GM19328 (cell line): Measurements from ENCODE around the gene LDAF1.
"Not testable (repeated sequence)": the region's sequence is repeated elsewhere in the genome, so short reads cannot be mapped to it uniquely, and the experiment has no call there.

ENCODE experiments used
- ATAC-seq: cut with Tn5 transposase; IDR thresholded peaks from one replicate; pipeline ENCODE4 v1.9.1; 2021; ENCODE audit warnings: mild to moderate bottlenecking, moderate library complexity; ENCODE audit not compliant: unreplicated experiment

LDAF1 gene

GRCh38 chr16:21161211-21161610 lies 2.7 kb downstream of the LDAF1 start:
- no peak for ATAC-seq

GRCh38 chr16:21162661-21163151 lies 4.2 kb downstream of the LDAF1 start:
- ATAC-seq: no peak

GRCh38 chr16:21163576-21163975 lies 5.1 kb downstream of the LDAF1 start:
- no peak for ATAC-seq

- no peak for ATAC-seq
These were observed 6.2 kb downstream of the LDAF1 start for GRCh38 chr16:21164521-21165168.

GRCh38 chr16:21166561-21166961 lies 8.1 kb downstream of the LDAF1 start:
- no peak for ATAC-seq

- ATAC-seq: no peak
These were observed 8.9 kb downstream of the LDAF1 start for GRCh38 chr16:21167360-21167759.

GRCh38 chr16:21167929-21168602 lies 9.6 kb downstream of the LDAF1 start:
- no peak for ATAC-seq

GRCh38 chr16:21169249-21169981 lies 10.9 kb downstream of the LDAF1 start:
- no peak for ATAC-seq

- ATAC-seq: not testable (repeated sequence)
These were observed 11.6 kb downstream of the LDAF1 start for GRCh38 chr16:21170116-21170515.

GRCh38 chr16:21172650-21173049 lies 14.2 kb downstream of the LDAF1 start:
- ATAC-seq: no peak

- no peak for ATAC-seq
These were observed 16.9 kb downstream of the LDAF1 start for GRCh38 chr16:21175397-21175796.

- no peak for ATAC-seq
These were observed 20.9 kb downstream of the LDAF1 start for GRCh38 chr16:21179126-21179982.

- ATAC-seq: no peak
These were observed 21.5 kb downstream of the LDAF1 start for GRCh38 chr16:21179983-21180365.

GRCh38 chr16:21183995-21184394 lies 25.5 kb downstream of the LDAF1 start:
- ATAC-seq: no peak

GRCh38 chr16:21184834-21185233 lies 26.4 kb downstream of the LDAF1 start:
- ATAC-seq: no peak

GRCh38 chr16:21185659-21186325 lies 27.3 kb downstream of the LDAF1 start:
- ATAC-seq: no peak

GRCh38 chr16:21186326-21186691 lies 27.8 kb downstream of the LDAF1 start:
- no peak for ATAC-seq

GRCh38 chr16:21189311-21189710 lies 30.8 kb downstream of the LDAF1 start:
- ATAC-seq: no peak

GRCh38 chr16:21190013-21190412 lies 31.5 kb downstream of the LDAF1 start:
- no peak for ATAC-seq

- ATAC-seq: no peak
These were observed 32.1 kb downstream of the LDAF1 start for GRCh38 chr16:21190599-21190998.
